ENCODE results near the gene SHOC1.
"Not testable (repeated sequence)": the region's sequence is repeated elsewhere in the genome, so short reads cannot be mapped to it uniquely, and the experiment has no call there.

Gene SHOC1

GRCh38 chr9:111794835-111795556 is at the start of gene SHOC1:
Gene SHOC1 (minus strand): TSS chr9:111794937. CDS start chr9:111791418, 3,519 bp downstream.
- no peak for DNase-seq

DNA sequence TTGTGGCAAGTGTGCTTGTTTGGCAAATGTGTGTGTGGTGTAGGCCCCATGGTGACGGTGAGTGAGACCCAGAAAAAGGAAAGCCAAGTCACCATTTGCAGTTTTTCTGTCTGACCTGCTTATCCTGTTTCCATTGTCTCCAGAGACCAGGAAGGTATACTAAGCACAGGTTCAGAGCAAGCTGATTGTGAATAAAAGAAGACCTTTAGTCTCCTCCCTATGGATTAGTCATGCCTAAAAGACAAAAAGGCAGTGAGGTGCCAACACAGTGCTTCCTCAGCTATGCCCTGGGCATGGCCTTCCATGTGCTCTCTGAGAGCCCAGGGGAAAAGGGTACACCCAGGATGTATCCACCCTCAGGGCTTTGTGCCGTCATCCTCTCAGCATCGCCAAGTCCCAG is 49.2 kb upstream of the SHOC1 start:
- no peak for DNase-seq

DNA sequence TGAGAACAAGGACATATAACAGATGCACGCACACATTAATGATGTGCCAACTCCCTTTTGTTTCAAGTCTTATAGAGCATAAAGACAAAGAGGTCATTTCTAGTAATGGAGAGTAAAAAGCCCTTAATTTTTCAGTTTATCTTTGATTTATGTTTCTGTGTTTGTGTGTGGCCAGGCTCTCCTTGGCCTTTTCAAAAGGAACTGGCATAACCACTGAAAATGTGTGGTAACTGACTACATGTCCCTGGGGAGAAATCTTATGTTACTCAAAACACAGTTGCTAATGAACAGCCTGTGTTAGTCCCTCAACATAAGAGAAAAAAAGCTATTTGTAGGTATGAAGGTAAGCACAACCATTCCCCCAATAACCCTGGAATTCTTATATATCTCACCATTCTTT is 47.6 kb upstream of the SHOC1 start:
- DNase-seq: no peak

DNA sequence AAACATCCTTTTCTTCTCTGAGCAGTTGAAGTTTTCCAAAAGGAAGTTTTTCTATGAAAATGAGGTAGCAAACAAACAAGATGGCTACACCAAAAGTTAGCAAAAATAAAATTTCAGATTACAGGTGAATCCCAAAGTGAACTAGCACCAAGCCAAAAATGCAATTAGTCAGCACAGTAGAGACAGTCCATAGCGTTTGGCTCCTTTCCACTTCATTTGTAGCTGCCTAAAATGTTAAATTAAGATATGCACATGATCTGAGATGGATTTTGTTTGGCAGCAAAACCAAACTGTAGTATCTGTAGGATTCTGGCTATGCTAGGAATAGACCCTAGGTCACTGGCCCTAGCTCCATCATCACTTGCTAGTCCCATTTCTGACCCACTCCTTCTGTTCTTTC is 45.7 kb upstream of the SHOC1 start:
- DNase-seq: no peak

- DNase-seq: no peak
Observed at GRCh38 chr9:111839987-111840386, 45.2 kb upstream of the SHOC1 start.

DNA sequence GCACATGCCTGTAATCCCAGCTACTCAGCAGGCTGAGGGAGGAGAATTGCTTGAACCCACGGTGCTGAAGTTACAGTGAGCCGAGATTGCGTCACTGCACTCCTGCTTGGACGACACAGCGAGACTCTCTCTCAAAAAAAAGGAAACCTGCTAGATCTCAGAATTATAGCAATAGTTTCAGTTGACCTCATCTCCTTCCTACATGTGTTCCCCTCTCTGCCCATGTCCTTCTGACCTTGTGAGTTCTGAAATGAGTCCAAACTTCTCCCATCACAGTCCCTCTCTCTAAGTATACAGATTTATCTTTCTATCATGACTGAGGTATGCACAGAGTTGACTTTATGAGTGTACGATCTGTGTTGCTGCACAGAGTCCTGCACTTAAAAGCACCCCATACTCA is 44.6 kb upstream of the SHOC1 start:
- DNase-seq: no peak

- DNase-seq: no peak
Observed at GRCh38 chr9:111838439-111838838, 43.7 kb upstream of the SHOC1 start.

DNA sequence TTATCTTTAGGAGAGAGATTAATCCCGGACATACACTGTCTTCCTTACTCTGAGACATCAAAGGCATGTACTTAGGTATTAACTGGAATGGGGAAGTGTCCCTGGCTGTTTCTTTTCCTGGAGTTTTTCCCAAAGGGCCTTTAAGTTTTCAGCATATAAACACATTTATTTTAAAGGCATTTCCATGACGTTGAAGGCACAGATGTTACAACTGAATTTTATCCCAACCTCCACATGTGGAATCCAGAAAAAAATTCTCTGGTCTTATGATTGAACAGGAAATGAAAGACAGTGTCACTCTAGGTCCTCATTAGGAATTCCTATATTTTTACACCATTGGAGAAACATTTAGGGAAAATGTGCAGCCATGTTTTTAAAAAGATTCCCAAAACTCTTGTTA is 41.6 kb upstream of the SHOC1 start:
- no peak for DNase-seq

DNA sequence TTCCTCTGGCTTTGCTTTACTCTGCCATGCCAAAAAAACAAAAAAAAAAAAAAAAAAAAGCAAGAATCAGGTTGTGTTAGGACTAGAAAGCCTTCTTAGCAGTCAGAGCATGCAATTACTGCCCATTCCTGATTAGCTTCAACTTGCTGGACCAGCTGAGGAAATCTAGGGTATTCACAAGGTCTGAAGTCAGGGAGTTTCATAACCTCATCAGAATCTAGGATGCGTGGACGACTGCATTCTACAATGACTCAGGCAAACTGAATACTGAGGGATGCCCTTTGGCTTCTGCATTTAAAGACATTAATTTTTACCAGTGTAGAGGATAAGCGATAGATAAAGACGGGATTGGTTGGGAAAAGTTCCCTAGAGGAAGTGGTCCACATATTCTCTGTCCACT is 39.2 kb upstream of the SHOC1 start:
- no peak for DNase-seq

GRCh38 chr9:111832449-111832848 is 37.7 kb upstream of the SHOC1 start:
- DNase-seq: no peak

GRCh38 chr9:111831371-111832108 is 36.8 kb upstream of the SHOC1 start:
- no peak for DNase-seq

- peak; percentile 35 for DNase-seq
Observed at GRCh38 chr9:111828193-111828592, 33.5 kb upstream of the SHOC1 start.

- no peak for DNase-seq
Observed at GRCh38 chr9:111825468-111826145, 30.9 kb upstream of the SHOC1 start.

DNA sequence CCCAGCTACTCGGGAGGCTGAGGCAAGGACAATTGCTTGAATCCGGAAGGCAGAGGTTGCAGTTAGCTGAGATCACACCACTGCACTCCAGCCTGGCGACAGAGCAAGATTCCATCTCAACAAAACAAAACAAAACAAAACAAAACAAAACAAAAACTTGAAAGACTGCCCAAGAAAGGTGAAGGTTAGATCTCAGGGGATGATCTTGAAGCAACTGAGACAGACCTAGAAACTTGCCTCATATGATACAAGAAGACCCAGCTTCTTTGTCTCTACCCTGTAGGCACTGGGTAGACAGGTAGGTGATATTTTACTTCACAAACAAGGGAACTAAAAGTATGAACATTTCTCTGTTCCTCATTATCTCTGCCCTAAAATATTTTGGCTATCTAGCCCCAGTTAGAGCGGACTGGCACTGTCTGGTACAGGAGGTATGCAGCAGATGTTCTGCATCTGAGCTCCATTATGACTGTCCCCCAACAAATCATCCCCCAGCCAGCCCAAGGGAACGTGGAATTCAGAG is 26.3 kb upstream of the SHOC1 start:
- no peak for DNase-seq

DNA sequence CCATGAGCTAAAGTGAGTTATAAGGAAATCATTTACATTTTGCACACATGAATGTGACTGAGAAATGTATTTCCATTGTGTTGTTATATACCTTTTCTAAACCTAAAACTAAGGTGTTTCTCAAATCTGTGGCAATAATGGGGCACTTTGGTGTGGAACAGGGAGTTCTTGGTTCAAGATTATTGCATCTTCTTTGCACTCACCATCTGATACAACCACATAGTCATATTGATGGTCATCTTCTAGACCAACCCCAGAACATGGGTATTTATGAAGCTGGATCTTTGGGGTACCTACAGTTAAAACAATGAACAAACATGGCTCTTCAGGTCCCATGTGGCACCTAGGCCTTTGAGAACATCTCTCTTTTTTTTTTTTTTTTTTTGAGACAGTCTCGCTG is 24.6 kb upstream of the SHOC1 start:
- DNase-seq: no peak

DNA sequence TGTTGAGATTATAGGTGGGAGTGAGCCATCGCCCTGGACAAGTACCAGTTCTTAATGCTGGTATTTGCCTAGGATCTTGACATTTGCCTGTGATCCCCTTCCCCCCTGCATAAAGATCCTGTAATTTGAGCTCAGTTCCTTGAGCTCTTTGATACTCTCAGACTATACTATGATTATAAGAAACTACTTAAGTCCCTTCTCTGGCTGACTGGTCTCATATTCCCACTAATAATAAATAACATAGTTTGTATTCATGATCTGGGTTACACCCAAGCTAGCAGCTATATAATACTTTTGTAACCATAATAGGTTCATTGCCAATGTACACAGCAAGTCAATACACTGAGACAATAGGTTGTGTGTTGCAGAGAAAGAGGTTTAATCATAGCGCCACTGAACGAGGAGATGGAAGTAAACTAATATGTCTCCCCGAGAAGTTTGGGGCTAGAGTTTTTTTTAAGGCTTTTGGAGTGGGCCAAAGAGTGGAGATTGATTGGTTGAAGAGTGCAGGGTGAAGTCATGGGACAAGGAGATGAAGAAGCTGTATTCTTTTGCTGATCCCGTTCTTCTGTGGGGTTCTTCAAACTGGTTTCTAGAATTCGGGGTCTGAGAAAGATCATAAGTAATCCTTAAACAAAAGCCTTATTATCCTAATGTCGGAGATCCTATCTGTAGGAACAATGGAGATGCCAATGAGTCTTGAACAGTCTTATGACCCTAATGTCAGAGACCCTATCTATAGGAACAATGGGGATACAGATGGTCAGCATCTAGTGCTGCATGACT is 20.7 kb upstream of the SHOC1 start:
- DNase-seq: no peak

GRCh38 chr9:111812337-111812736 is 17.6 kb upstream of the SHOC1 start:
- peak; percentile 5 for DNase-seq

DNA sequence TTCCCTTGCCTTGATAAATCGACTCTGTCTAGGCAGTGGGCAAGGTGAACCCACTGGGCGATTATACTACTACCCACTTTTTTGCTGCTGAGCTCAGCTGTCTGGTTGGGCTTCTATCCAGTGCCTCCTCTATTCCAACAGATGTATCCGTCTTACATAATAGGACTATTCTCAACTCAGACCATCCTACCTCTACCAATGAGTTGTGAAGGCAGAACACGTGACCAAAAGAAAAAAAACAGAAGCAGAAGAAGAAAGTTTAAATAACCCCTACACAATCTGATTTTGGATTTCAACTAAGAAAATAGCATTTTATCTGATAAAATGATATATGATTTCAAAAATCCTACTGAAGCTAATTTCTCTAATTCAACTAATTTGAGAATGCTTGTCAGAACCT is 16.2 kb upstream of the SHOC1 start:
- no peak for DNase-seq

DNA sequence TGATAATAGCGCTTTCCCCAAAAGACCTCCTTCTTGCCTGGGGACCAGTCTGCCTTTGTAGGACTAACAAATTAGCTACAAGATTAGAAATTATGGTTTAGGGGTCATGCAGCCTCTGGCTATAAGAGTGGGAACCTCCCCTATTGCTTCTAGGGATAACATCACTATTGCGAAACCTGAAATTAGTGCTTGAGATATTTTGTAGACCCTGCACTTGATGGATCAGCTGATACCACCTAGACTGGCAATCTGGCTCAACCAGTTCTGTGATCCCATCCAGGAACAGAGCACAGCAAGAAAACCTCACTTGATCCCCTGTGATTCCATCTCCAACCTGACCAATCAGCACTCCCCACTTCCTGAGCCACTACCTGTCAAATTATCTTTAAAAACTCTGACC is 15.7 kb upstream of the SHOC1 start:
- DNase-seq: not testable (repeated sequence)

DNA sequence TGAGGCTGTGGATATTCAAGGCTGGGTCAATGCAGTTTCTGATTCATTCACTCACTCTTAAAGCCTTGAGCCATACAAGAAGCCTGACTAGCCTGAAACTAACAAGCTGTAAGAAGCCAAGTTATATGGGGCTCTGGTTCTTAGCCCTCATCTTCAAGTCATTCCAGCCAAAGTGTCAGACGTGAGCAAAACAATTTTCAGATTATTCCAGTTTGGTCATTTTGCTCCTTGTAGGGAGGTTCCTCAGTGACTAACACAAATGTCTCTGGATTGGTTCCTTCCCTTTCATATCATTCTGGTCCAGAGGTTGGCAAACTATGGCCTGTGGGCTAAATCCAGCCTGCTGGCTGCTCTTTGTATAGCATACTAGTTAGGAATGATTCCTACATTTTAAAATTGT is 12.5 kb upstream of the SHOC1 start:
- DNase-seq: no peak

GRCh38 chr9:111806259-111806658 is 11.5 kb upstream of the SHOC1 start:
- no peak for DNase-seq

GRCh38 chr9:111805830-111806241 is 11.1 kb upstream of the SHOC1 start:
- no peak for DNase-seq

DNA sequence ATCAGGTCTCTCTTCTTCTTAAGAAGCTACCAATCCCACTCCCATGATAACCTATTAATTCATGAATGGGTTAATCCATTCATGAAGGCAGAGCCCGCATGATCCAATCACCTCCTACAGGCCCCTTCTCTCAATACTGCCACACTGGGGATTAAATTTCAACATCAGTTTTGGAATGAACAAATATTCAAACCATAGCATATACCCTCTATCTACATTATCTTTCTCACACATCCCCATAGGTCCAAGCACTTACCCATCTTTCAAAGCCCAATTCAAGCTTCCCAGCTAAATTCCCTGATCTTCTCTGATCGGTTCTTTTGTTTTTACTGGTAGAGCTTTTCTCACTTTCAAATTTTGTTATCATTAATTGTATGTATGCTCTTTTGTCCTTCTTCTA is 10.5 kb upstream of the SHOC1 start:
- no peak for DNase-seq

All from OCI-M1 (cell line).